Measurements from ENCODE around the gene PRR12.

The PRR12 gene, protein sequence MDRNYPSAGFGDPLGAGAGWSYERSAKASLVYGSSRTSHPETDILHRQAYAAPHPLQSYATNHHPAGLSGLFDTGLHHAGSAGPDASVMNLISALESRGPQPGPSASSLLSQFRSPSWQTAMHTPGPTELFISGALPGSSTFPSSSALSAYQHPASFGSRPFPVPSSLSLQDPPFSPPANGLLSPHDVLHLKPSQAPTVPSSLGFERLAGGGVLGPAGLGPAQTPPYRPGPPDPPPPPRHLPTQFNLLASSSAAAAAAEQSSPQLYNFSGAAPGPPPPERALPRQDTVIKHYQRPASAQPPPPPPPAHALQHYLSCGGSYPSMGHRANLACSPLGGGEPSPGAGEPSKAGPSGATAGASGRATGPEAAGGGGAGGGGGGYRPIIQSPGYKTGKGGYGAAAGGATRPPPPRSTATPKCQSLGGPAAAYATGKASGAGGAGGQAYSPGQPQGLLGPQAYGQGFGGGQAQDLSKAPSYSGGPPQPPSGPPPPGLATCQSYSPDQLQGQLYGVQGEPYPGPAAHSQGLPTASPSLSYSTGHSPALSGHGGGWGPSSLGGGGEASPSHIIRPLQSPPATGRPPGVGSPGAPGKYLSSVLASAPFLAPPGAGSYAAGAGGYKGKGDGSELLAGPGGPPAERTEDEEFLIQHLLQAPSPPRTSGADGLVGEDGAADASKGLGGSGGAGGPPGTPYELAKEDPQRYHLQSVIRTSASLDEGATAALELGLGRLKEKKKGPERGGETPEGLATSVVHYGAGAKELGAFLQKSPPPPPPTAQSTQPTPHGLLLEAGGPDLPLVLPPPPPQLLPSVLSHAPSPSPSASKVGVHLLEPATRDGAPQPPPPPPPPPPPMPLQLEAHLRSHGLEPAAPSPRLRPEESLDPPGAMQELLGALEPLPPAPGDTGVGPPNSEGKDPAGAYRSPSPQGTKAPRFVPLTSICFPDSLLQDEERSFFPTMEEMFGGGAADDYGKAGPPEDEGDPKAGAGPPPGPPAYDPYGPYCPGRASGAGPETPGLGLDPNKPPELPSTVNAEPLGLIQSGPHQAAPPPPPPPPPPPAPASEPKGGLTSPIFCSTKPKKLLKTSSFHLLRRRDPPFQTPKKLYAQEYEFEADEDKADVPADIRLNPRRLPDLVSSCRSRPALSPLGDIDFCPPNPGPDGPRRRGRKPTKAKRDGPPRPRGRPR (N-terminal part only)

DNA sequence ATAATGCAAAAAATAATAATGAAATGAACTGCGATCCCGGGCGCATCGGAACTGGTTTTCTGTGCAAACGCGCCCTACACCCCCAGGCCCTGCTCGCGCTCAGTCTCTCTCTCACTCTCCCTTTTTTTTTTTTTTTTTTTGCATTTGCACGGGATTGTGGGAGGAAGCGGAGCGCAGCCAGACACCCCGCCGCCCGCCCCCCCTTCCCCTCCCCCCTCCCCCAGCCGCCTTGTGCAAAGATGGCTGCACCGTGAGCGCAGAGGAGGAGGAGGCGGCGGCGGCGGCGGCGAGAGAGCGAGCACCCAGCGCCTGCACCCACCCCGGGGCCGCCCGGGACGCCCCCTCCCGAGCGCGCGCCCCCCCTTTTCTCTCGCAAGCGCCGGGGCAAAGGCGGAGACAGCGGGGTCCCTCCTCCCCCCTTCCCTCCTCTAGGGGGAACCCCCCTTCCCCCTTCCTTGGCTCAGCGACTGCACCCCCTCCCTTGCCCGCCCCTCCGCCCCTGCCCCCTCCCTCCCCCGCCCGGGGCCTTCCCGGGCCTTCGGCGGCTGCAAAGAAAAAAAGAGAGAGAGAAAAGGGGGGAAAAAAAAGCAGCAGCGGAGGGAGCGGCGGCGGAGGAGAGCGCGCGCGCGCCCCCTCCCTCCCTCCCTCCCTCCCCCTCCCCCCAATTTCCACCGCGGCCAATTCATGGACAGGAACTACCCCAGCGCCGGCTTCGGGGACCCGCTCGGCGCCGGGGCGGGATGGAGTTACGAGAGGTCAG, at the start of gene PRR12:
TSS of gene PRR12 (plus strand) at position 212 of the 760 bp plus-strand sequence. CDS start at position 685, 473 bp downstream.
- DNase-seq (ENCODE audit: low spot score): peak; percentile 77

DNA sequence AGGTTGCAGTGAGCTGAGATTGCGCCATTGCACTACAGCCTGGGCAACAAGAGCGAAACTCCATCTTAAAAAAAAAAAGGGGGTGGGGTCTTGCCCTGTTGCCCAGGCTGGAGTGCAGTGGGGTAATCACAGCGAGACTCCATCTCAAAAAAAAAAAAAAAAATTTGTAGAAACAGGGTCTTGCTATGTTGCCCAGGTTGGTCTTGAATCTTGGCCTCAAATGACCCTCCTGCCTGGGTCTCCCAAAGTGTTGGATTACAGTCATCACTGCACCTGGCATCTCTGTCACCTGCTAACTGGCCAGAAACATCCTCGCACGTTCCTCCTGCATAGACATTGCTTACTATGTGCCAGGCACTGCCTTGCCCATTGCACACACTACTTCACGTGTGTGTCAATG, 49.1 kb upstream of the PRR12 start:
- no peak for DNase-seq (ENCODE audit: low spot score)

DNA sequence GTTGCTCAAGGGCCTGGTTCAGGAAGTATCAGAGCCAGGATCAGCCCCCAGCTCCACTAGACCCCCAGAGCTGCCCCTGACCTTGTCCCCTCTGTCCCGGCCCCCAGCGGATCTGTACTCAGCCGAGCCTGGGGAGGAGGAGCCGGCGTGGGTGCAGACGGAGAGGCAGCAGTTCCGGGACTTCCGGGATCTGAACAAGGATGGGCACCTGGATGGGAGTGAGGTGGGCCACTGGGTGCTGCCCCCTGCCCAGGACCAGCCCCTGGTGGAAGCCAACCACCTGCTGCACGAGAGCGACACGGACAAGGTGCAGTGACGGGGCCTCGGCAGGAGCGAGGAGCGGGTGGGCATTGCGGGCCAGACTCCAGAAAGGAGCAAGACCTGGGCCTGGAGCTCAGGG, 48.5 kb upstream of the PRR12 start:
- DNase-seq (ENCODE audit: low spot score): no peak

DNA sequence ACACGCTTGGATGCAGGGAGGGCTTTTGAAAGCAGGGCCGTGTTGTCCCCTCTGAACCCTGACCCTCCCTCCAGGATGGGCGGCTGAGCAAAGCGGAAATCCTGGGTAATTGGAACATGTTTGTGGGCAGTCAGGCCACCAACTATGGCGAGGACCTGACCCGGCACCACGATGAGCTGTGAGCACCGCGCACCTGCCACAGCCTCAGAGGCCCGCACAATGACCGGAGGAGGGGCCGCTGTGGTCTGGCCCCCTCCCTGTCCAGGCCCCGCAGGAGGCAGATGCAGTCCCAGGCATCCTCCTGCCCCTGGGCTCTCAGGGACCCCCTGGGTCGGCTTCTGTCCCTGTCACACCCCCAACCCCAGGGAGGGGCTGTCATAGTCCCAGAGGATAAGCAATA, 48.0 kb upstream of the PRR12 start:
- no peak for DNase-seq (ENCODE audit: low spot score)

DNA sequence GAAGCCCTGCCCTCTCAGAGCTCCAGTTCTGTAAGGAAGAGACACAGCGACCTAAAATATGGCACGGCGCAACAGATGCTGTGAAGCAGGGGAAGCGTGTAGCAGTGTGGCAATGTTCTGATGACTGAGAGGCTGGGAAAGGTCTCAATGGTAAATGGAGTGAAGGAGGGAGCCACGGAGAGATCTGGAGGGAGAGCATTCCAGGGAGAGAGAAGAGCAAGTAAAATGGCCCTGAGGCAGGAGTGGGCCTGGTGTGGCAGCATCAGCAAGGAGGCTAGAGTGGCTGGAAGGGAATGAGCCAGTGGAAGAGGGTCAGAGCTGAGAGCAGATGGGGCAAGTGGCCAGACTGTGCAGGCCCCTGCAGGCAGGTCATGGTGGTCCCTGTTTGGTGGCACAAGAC, 46.8 kb upstream of the PRR12 start:
- no peak for DNase-seq (ENCODE audit: low spot score)

DNA sequence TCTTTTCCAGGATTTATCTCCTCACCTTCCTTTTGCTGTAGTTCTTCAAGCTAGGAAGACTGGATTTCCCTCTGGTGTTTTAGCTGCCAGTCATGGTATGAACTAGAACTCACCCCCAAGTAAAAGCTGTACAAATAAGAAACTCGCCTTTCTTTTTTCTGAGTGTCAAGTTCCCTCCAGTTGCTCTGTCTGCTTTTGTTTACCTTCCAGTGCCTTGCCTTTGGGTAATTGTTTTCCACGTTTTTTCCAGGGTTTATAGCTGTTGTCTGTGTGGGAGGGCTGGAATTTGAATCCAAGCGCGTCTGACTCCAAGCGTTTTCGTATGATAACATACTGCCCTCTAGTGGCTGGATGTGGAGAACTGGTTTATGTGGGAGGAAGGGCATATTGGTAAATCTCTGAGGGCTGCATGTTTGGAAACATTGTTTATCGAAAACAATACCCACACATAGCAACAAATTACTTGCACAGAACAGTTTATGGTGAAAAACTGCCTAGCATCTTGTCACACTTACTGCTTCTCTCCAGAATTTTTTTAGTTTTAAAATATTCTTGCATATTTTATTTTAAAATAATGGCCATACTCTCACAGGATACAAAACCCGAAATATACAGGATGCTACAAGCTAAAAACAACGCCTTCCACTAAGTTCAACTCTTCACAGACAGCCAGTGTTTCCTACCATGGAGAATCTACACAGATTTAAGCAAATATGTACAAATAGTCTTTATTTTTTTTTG, 44.0 kb upstream of the PRR12 start:
- DNase-seq (ENCODE audit: low spot score): peak; percentile 90

DNA sequence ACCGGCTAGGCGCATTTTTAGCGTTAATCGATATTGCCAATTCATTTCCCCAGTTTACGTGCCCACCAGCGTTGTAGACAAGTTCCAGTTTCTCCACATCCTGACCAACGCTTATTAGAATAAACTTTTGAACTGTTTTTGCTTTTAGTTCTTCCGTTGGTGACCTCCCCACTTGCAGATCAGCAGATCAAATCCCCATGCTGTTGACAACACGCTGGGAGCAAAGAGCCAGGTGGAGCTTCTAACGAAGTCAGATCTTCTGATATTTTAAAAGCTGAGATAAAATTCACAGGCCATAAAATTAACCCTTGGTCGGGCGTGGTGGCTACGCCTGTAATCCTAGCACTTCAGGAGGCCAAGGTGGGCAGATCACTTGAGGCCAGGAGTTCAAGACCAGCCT, 41.9 kb upstream of the PRR12 start:
- DNase-seq (ENCODE audit: low spot score): no peak

DNA sequence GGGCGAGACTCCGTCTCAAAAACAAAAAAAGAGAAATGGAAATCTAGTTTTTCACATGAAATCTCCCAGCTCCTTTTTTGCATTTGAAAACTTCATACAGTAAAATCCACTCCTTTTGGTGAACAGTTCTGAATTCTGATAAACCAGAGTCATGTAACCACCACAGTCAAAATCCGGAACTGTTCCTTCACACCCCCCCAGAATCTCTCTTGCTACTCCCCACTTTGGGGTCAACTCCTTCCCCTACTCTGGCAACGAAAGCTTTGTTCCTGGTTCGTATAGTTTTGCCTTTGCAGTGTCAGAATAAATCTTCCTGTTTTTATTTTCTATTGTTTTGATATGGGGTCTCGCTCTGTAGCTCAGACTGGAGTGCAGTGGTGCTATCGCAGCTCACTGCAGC, 39.5 kb upstream of the PRR12 start:
- DNase-seq (ENCODE audit: low spot score): no peak

DNA sequence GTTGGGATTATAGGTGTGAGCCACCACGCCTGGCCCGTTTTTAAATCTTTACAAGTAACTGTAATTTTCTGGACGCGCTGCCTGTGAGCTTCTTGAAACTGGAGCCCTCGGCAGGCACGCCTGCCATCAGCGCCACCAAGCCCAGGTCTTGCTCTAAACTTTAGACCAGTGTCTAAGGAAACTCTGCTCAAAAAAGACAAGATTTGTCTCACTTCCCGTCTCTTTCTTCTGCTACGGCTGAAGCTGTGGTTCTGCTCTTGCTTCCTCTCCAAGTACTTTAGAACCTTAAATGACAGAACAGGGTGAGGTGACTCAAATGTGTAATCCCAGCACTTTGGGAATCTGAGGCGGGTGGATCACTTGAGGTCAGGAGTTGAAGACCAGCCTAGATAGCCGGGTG, 38.2 kb upstream of the PRR12 start:
- DNase-seq (ENCODE audit: low spot score): no peak

DNA sequence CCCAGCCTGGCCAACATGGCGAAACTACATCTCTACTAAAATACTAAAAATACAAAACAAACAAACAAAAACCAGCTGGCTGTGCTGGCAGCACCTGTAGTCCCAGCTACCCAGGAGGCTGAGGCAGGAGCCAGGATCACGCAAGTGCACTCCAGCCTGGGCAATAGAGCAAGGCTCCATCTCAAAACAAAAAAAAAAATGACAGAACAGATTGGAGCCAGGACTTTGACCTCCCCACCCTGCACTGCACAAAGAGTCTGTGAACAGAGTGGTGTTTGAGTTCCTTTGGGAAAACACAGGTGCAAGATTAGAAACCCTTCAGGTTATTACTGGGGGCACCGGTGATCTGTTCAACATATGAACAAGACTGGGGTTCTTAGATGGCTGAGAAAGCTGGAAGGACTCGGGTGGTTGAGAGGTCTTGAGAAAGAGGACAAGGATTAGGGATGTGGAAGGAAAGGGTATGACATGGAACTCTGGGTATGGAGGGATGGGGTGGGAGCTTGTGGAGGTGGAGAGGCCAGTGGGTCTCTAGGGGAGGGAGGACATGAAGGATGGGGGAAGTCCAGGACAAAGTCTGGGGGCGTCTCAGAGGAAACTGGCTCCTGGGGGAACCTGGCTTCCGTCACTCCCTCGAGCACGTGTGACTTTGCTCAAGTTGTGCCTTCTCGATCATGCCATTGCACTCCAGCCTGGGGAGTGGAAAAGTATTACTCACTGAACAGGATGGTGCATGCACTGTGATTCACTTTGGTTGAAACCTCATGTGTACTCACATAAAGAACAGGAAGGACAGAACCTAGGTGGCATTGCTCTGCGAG, 37.3 kb upstream of the PRR12 start:
- DNase-seq (ENCODE audit: low spot score): no peak

DNA sequence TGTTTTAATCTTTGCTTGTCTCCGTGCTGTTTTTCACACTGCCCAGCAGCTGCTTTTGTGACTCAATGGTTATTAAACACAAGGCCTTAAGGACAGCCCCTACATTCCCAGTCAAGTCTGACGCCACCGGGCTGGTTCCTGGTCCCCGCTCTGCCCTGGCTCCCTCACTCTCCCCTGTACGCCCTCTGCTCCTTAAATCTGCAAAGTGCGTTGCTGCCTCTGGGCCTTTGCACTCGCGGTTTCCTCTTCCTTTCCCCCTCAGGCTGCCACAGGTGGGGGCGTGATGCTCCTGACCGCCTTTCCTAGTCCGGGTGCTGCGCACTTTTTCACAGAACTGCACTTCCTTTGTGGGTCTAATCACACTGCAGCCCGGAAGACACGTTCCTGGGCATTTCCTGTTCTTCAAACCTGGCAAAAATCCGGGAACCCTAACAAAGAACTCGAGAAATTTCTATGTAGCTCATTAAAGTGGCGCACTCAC, 36.2 kb upstream of the PRR12 start:
- no peak for DNase-seq (ENCODE audit: low spot score)

DNA sequence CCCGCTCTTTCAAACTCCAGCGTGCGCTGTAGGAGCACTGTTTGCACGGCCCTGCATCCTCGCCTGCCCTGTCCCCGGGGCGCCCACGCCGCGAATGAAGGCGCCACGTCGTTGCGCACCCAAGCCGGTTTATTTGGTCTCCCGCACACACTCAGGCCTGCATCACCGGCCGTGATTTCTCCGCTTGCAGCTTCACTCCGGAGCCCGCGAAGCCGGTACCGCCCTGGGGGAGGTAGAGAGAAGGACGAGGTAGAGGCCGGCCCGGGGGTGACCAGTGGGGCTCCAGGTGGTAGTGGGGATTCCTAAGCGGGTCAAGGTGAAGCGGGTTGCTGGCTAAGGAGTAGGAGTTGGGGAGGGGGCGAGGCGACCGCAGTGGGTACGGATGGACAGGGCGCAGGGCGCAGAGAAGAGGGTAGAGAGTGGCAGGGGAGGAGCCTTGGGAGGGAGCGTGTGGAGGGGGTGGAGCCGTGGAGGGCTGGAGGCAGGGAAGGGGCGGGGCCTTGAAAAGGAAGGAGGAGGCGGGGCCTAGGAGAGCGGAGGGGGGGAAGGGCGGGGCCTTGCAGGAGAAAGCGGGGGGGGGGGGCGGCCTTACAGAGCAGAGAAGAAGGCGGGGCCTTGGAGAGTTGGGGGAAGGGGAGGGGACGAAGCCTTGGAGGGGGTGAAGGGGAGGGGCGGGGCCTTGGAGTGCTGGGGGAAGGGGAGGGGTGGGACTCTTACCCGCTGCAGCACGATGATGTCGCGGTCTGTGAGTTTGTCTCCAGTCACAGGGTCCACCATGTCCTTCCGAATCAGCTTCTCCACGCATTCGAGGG, 35.2 kb upstream of the PRR12 start:
- peak; percentile 47 for DNase-seq (ENCODE audit: low spot score)

DNA sequence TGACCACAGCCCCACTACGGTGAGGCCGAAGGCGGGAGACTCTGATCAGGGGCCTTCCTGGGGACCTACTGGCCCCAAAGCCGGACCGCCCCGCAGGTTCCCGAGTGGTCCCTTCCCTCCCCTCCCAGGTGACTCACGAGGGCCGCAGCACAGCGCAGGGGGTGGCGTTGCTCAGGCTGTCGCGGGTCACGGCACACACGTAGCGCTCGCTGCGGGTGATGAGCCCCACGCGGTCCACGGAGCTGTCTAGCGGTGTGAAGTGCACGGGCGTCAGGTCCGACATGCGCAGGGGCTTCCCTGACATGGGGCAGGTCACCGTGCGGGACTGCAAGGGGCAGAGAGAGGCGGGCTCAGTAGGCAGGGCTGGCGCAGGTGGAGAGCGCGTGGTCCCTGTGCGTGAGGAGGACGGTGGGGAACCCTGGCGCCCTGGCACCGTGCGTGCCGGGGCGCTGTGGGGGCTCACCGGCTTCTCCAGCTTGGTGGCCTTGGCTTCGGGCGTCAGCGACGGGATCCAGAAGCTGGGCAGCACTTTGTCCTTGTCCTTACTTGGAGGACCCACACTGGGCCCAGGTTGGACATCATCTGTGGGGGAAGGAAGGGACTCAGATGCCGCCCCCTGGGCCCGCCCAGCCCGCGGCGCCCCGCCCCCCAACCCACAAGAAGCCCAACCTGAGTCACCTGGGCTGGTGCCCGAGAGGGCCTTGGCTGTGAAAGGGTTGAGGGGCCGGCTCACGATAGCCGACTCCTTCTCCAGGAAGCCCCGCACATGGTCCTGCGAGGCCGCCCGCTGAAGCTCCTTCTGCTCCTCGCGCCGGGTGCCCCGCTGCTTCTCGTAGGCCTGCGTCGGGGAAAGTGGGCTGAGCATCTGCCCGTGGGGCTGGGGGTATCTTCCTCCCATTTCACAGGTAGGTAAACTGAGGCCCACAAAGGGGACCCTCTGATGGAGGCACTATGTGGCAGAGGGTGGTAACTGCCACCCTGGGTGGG, 34.3 kb upstream of the PRR12 start:
- no peak for DNase-seq (ENCODE audit: low spot score)

DNA sequence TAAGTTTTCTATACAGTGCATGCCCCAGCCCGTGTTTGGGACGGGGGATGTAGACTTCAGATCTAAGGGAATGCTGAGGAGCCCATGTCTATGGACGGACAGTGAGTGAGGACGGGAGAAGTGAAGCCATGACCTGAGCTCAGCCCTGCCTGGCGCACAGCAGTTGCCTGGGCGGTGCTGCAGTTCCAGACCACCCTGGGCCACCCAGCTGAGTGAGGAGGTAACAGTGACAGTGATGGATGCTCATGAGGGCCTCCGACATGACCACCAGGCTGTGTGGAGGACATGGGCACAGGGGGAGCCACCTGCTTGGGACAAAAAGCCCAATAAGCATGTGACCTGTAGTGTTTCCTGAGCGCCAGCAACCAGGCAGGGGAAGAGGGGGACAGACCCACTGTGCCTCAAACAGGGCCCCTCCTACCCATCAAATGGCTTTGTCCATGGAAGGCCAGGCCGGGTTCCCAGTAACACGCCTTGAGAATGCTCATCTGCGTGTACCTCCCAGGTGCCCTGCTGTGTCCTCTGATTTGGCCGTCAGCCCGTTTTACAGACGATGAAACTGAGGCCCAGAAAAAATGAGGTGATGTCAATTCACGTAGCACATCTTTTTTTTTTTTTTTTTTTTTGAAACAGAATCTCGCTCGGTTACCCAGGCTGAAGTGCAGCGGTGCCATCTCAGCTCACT, 33.2 kb upstream of the PRR12 start:
- no peak for DNase-seq (ENCODE audit: low spot score)

DNA sequence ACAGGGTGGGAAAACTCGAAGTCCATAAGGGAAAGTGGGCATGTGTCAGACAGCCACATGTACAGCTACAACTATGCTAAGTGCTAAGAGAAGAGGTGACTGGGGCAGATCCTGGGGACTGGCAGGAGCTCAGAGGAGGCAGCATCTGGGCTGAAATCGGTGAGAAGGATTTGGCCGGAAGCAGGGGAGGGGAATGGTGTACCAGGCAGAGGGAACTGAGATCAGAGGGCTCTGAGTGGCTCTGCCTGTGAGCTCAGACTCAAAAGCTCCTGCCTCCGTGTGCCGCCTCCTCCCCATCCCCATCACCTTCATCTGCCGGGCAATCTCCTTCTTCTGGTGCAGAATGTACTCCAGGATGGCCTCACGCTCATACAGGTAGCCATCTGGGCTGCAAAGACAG, 32.4 kb upstream of the PRR12 start:
- DNase-seq (ENCODE audit: low spot score): no peak

DNA sequence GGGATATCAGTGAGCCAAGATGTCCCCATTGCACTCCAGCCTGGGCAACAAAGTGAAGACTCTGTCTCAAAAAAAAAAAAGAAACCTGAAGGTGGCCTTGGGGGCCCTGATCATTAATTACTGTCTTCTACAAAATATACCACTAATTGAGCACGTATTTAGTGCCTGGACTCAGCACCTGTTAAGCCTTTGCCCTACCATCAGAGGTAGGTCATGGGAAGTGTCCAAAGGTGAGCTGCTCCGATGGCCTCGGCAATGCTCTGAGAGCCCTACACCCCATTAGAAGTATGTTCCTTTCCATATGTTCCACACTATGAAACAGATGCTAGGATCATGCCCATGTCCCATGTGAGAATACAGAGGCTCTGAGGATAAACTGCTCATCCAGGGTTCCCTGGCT, 31.5 kb upstream of the PRR12 start:
- DNase-seq (ENCODE audit: low spot score): no peak

DNA sequence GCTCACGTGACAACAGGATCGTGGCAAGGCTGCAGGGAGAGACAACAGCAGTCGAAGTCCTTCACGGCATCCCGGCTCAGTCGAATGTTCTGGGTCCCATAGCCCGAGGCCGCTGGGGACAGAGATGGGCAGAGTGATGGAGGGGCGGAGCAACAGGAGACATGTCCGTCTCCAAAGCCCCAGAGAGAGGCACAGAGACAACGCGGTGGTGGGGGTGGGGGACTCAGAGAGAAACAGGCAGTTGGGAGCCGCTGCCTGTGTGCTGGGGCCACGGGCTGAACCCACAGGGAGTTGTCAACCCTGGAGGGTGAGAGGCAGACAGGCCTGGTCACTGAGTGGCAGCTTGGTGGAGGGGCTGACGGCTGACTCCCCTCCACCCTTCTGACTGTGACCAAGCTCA, 31.1 kb upstream of the PRR12 start:
- DNase-seq (ENCODE audit: low spot score): no peak
